Stimulated activated CD4-positive, alpha-beta T cell treated with anti-CD3 and anti-CD28 coated beads, TNF-alpha, amount 100 ng/mL, for 1 hour (primary cell): ENCODE data around the gene FGFBP1.
"Not testable (repeated sequence)": the region's sequence is repeated elsewhere in the genome, so short reads cannot be mapped to it uniquely, and the experiment has no call there.

Source experiments
- DNase-seq, 3 donors: peaks; one replicate each; pipeline ENCODE4 v3.0.0-alpha.2; 2020; ENCODE audit warnings: low read depth in 3 of 3, low spot score in 1 of 3

Gene FGFBP1

GRCh38 chr4:15947684-15948083 lies 9.1 kb upstream of the FGFBP1 start:
- no peak for DNase-seq

GRCh38 chr4:15945516-15945915 lies 7.0 kb upstream of the FGFBP1 start:
- DNase-seq: no peak

- DNase-seq: no peak
These were observed 6.4 kb upstream of the FGFBP1 start for GRCh38 chr4:15944895-15945294.

GRCh38 chr4:15942283-15942682 lies 3.7 kb upstream of the FGFBP1 start:
- DNase-seq: no peak

- DNase-seq: no peak
These were observed 358 bp downstream of the FGFBP1 start for GRCh38 chr4:15938182-15938581.

GRCh38 chr4:15936495-15936894 lies 2.0 kb downstream of the FGFBP1 start:
- DNase-seq: no peak

GRCh38 chr4:15935504-15936402 lies 2.8 kb downstream of the FGFBP1 start:
- no peak for DNase-seq

GRCh38 chr4:15934259-15934658 lies 4.3 kb downstream of the FGFBP1 start:
- no peak for DNase-seq

- no peak for DNase-seq
These were observed 6.9 kb downstream of the FGFBP1 start for GRCh38 chr4:15931451-15932210.

- no peak for DNase-seq
These were observed 8.2 kb downstream of the FGFBP1 start for GRCh38 chr4:15930314-15930713.

GRCh38 chr4:15929540-15929939 lies 9.0 kb downstream of the FGFBP1 start:
- DNase-seq: no peak

- no peak for DNase-seq
These were observed 9.7 kb downstream of the FGFBP1 start for GRCh38 chr4:15928883-15929282.

GRCh38 chr4:15926486-15926885 lies 12.1 kb downstream of the FGFBP1 start:
- no peak for DNase-seq

GRCh38 chr4:15925830-15926229 lies 12.7 kb downstream of the FGFBP1 start:
- no peak for DNase-seq

GRCh38 chr4:15921592-15921932 lies 17.0 kb downstream of the FGFBP1 start:
- DNase-seq: no peak

GRCh38 chr4:15920723-15921591 lies 17.6 kb downstream of the FGFBP1 start:
- DNase-seq: no peak

- no peak for DNase-seq
These were observed 19.9 kb downstream of the FGFBP1 start for GRCh38 chr4:15918484-15919129.

- no peak for DNase-seq
These were observed 21.2 kb downstream of the FGFBP1 start for GRCh38 chr4:15917297-15917696.

GRCh38 chr4:15916358-15916757 lies 22.2 kb downstream of the FGFBP1 start:
- not testable (repeated sequence) for DNase-seq

- DNase-seq: no peak
These were observed 23.8 kb downstream of the FGFBP1 start for GRCh38 chr4:15914736-15915135.

- DNase-seq: no peak
These were observed 24.2 kb downstream of the FGFBP1 start for GRCh38 chr4:15914291-15914690.
